PC-9 (cell line): ENCODE data around the gene GAGE12C. TPM values are rescaled to one million over a fixed set of nuclear protein-coding genes. Genes with fewer than 3 reads are reported as not detected.
"Not testable (repeated sequence)": the region's sequence is repeated elsewhere in the genome, so short reads cannot be mapped to it uniquely, and the experiment has no call there.

Source experiments
- BruUV-seq: library from RNA; stranded (reverse); fragments of 400-500 nt; replicated peaks from 2 replicates; lab custom pipeline; 2021; lab: Mats Ljungman, UMichigan
- CTCF ChIA-PET: fragments of 300-600 bp; sonication (Branson Sonifier 250); formaldehyde crosslinking; loops from one replicate; lab custom pipeline; 2022; ENCODE audit warnings: antibody characterized with exemption; lab: Charles Lee
- POLR2A ChIA-PET: fragments of 300-600 bp; sonication (Branson Sonifier 250); formaldehyde crosslinking; loops from one replicate; lab custom pipeline; 2022; ENCODE audit warnings: antibody characterized with exemption; ENCODE audit not compliant: unreplicated experiment; lab: Charles Lee
- DNase-seq, 2 experiments: peaks; one replicate each; pipeline versions ENCODE4 v3.0.0 to v3.0.0-alpha.2; 2015 to 2022; ENCODE audit warnings: mixed read lengths in 1 of 2
- H2AFZ ChIP-seq: fragments of 200-600 bp; sonication (generic); 2 replicates; pipeline ENCODE4 v1.8.1; 2017; ENCODE audit warnings: antibody characterized with exemption
- H3F3A ChIP-seq: fragments of 200-600 bp; sonication (generic); 2 replicates; pipeline ENCODE4 v1.8.1; 2017; ENCODE audit warnings: antibody characterized with exemption, mild to moderate bottlenecking, low read depth; ENCODE audit not compliant: insufficient read depth
- H3K27ac ChIP-seq: fragments of 200-600 bp; sonication (generic); 2 replicates; pipeline ENCODE4 v1.6.1; 2016; ENCODE audit warnings: mixed run types
- H3K27me3 ChIP-seq: fragments of 200-600 bp; sonication (generic); 2 replicates; pipeline ENCODE4 v1.6.1; 2016; ENCODE audit warnings: low read depth, mixed run types; ENCODE audit not compliant: insufficient read depth
- H3K36me3 ChIP-seq: fragments of 200-600 bp; sonication (generic); 2 replicates; pipeline ENCODE4 v1.6.1; 2016; ENCODE audit warnings: low read depth, mixed run types
- H3K4me1 ChIP-seq: fragments of 200-600 bp; sonication (generic); replicated peaks from 2 replicates; pipeline ENCODE4 v1.6.1; 2016; ENCODE audit warnings: mixed run types; ENCODE audit not compliant: insufficient read depth
- H3K4me2 ChIP-seq: fragments of 200-600 bp; sonication (generic); 2 replicates; pipeline ENCODE4 v1.6.1; 2017; ENCODE audit warnings: mixed run types
- H3K4me3 ChIP-seq: fragments of 200-600 bp; sonication (generic); 2 replicates; pipeline ENCODE4 v1.6.1; 2016; ENCODE audit warnings: mixed run types
- H3K79me2 ChIP-seq: fragments of 200-600 bp; sonication (generic); 2 replicates; pipeline ENCODE4 v1.6.1; 2017; ENCODE audit warnings: low read depth, mixed run types
- H3K9me2 ChIP-seq: fragments of 200-600 bp; sonication (generic); 2 replicates; pipeline ENCODE4 v1.8.1; 2017; ENCODE audit warnings: mild to moderate bottlenecking; ENCODE audit not compliant: insufficient read depth
- H3K9me3 ChIP-seq: fragments of 200-600 bp; sonication (generic); 2 replicates; pipeline ENCODE4 v1.8.1; 2016; ENCODE audit warnings: low read depth; ENCODE audit not compliant: insufficient read depth
- H4K20me1 ChIP-seq: fragments of 200-600 bp; sonication (generic); 2 replicates; pipeline ENCODE4 v1.8.1; 2017; ENCODE audit not compliant: insufficient read depth
- intact Hi-C: fragments of 100-400 bp; cut with micrococcal nuclease; formaldehyde crosslinking; loops from one replicate; pipeline ENCODE4 v1.10.0; 2022; ENCODE audit not compliant: unreplicated experiment
- total RNA-seq: library from RNA; stranded (reverse); gene quantifications from 2 replicates; pipeline ENCODE4 v1.2.3, GENCODE V29; 2021

GAGE12C gene
- total RNA-seq, 1 experiment from 2014 or later, result not detected

DNA sequence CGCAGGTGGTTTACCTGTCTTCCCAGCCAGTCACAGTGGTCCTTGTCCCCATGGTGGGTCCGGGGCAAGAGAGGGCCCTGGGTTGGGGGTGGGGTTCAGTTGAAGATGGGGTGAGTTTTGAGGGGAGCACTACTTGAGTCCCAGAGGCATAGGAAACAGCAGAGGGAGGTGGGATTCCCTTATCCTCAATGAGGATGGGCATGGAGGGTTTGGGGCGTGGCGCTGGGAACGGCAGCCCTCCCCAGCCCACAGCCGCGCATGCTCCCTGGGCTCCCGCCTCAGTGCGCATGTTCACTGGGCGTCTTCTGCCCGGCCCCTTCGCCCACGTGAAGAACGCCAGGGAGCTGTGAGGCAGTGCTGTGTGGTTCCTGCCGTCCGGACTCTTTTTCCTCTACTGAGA, 47.7 kb downstream of the GAGE12C start, which contains the start of gene GAGE12H:
Gene GAGE12H, plus strand, starts transcription at position 301 of the 400 bp plus-strand sequence. CDS start 1,155 bp downstream, outside the sequence.
- CTCF ChIA-PET, H3K9me2 ChIP-seq, H3K27ac ChIP-seq, DNase-seq, H3K27me3 ChIP-seq, H3K4me3 ChIP-seq, H2AFZ ChIP-seq, intact Hi-C loops, POLR2A ChIA-PET, H3K9me3 ChIP-seq, H3F3A ChIP-seq, H3K4me1 ChIP-seq, H4K20me1 ChIP-seq, H3K4me2 ChIP-seq, H3K36me3 ChIP-seq, BruUV-seq, H3K79me2 ChIP-seq: not testable (repeated sequence)

Other genes starting within 250 kb of the GAGE12C start
- not detected in 2 replicates for gene GAGE10, start 228.5 kb upstream of the GAGE12C start, total RNA-seq
- gene GAGE12J, start 210.1 kb upstream of the GAGE12C start, total RNA-seq, result not detected in 2 replicates
- gene GAGE13, start 200.6 kb upstream of the GAGE12C start, total RNA-seq, result not detected in 2 replicates
- not detected in 2 replicates for gene GAGE12D, start 9.6 kb downstream of the GAGE12C start, total RNA-seq
- gene GAGE12E, start 19.1 kb downstream of the GAGE12C start, total RNA-seq, result not detected in 2 replicates
- not detected in 2 replicates for gene GAGE12F, start 28.7 kb downstream of the GAGE12C start, total RNA-seq
- not detected in 2 replicates for gene GAGE12G, start 38.2 kb downstream of the GAGE12C start, total RNA-seq
- gene GAGE12H, start 47.8 kb downstream of the GAGE12C start, total RNA-seq, result not detected in 2 replicates
- gene GAGE2A, start 57.3 kb downstream of the GAGE12C start, total RNA-seq, result not detected in 2 replicates
- gene GAGE1, start 66.8 kb downstream of the GAGE12C start, total RNA-seq, result not detected in 2 replicates
- not detected in 2 replicates for gene PAGE1, start 163.8 kb downstream of the GAGE12C start, total RNA-seq